K562 (cell line): Measurements from ENCODE around the gene ATXN1.

Source experiments
- POLR2A ChIP-seq: fragments of 450-650 bp; conservative IDR thresholded peaks from 2 replicates; pipeline ENCODE4 v1.6.1; 2016
- ZBTB1 ChIP-seq: sonication (generic); formaldehyde crosslinking; IDR thresholded peaks from 2 replicates; pipeline ENCODE4 v1.8.1; 2023; ENCODE audit warnings: missing genetic modification reagents, low read depth, mild to moderate bottlenecking, borderline replicate concordance

DNA sequence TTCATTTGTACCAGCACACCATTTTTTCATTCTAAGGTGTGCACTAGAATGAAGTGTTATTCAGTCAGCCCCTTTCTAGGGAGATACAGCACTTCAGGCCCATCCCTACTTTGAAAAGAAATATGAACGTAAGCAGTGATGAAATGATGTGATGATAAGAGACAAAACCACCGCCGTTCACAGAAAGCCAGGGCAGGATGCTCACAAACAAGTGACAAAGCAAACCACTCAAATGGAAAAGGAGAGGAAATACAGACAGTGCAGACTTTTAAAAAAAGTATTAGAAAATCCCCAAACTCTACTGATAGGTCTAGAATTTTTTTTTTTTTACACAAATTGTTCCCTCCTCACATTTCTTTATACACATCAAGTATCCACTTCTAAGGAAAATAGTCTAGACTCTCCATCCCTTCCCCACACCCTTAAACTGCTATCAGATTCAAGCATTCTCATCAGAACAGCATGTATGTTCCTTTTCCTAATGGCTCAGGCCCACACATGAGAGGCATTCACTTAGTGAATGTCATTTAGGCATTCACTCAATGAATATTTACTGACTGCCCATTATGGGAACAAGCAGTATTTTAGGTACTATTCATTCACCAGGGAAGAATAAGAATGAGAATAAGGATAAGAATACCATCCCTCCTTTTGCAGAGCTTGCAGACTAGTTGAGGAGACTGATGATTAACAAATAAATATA is 279.4 kb downstream of the ATXN1 start:
- TF ChIP-seq POLR2A = no peak
- TF ChIP-seq ZBTB1 (CRISPR knock-in tag) = no peak
